HG03159 (cell line): Measurements from ENCODE around the gene ENO4.

Experiments
- ATAC-seq: cut with Tn5 transposase; IDR thresholded peaks from one replicate; pipeline ENCODE4 v1.9.1; 2021; ENCODE audit warnings: mild to moderate bottlenecking, moderate library complexity; ENCODE audit not compliant: unreplicated experiment

ENO4 gene

DNA sequence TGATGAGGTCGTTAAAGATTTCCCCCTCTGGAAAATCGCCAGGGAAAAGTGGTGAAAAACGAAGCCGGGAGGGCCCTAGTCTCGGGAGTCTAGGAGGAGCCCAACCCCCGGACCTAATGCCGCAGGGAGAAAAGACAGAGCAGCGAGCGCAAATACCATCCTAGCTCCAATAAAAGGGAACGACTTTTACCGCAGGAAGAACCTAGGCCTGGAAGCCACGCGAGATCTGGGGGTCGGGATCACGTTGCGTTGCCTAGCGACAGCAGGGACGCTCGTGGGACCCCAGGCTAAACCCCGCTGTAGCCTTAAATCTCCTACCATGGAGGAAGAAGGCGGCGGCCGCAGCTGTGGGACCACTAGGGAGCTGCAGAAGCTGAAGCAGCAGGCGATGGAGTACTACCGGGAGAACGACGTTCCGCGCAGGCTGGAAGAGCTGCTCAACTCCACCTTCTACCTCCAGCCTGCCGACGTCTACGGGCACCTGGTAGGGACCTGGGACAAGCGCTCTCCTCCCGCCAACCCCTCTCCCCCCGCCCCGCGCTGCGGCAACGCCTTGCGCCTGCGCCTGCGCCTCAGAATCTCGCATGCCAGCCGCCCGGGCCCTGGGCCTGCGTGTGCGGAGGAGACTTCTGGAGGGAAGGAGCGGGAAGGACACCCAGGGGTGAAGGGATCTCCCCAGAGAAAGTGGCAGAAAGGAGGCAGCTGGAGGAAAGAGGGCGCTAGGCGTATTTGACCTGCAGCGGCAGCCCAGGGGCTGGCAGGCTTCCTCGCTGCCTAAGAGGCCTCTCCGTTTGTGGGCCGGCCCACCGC is at the start of gene ENO4:
Gene ENO4 (plus strand): TSS at position 252 of the 810 bp plus-strand sequence. CDS start 68 bp downstream, at position 320.
- ATAC-seq = peak; percentile 46

DNA sequence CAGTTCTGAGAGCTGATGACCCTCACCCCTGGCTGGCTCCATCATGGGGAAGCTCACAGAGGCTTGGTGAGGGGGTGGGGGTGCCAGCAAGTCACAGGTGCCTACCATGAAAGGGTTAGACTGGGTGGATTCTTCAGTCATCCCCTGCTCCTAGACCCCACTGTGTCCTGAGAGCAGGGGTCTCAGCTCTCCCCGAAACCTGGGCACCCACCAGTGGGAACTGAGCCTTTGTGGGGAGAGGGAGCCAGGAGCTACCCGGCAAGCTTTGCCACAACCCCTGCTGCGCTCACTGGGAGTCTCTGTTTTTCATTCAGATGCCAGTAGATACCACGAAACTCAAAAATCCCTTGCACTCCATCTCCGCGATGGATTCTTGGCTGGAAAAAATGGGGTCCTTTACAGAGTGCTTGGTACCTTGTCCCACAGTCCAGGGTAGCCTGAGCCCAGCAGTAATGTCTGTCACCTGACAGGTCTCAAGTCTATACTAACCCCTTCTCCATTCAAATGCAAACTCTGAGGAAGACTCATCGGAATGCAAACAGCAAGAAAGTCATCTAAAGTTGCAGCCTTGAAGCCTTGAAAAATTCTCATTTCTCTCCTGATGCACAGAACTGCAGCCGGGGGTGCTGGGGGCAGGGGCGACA is 48.9 kb upstream of the ENO4 start:
- no peak for ATAC-seq

DNA sequence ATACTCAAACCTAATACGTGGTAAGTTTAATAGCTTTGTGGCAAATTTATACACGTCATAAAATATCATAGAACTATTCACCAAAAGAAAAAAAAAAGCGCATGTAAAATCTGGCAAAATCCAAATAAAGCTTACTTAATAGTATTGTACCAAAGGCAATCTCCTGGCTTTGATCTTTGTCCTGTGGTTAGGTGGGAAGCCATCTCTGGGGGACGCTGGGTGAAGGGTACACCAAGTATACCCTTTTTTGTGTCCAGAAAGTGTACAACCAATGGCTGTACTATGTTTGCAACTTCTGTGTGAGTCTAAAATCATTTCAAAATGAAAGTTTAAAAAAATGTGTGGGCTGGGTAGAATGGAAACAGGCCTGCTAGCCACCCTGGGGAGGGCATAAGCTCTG is 47.6 kb upstream of the ENO4 start:
- ATAC-seq = no peak

DNA sequence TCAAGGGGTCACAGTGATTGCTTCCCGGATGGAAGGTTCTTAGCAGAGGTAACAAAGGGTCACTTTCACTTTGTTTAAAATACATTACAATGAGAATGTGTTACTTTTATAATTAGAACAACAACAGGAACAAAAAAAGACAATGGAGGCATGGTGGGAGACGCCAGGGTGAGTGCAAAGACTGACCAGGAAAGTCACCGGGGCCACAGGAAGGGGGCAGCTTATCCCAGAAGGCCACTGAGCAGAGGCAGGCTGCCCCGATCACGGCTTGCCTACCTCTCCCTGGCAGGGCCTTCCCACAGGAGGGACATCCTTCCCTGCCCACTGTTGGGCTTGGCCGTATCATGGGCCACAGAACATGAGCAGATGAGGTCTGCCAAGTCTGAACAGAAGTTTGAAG is 46.8 kb upstream of the ENO4 start:
- ATAC-seq = no peak

DNA sequence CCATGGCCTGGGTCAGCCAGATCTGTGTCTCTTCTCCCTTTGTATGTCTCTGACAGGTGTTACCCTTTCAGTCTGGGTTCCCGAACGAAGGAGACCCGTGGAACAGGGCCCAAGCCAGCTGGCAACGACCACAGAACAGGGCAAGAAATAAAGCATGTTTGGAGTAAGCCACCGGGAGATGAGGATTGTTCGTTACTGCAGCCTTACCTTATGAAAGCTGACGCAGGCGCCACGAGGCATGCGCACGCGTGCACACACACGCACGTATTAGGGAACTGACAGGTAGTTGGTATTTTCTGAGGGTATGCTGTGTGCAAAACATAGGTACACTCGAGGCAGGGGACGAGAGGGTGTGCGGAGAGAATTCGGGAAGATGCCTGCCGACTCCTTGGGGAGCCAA is 46.4 kb upstream of the ENO4 start:
- ATAC-seq = no peak

DNA sequence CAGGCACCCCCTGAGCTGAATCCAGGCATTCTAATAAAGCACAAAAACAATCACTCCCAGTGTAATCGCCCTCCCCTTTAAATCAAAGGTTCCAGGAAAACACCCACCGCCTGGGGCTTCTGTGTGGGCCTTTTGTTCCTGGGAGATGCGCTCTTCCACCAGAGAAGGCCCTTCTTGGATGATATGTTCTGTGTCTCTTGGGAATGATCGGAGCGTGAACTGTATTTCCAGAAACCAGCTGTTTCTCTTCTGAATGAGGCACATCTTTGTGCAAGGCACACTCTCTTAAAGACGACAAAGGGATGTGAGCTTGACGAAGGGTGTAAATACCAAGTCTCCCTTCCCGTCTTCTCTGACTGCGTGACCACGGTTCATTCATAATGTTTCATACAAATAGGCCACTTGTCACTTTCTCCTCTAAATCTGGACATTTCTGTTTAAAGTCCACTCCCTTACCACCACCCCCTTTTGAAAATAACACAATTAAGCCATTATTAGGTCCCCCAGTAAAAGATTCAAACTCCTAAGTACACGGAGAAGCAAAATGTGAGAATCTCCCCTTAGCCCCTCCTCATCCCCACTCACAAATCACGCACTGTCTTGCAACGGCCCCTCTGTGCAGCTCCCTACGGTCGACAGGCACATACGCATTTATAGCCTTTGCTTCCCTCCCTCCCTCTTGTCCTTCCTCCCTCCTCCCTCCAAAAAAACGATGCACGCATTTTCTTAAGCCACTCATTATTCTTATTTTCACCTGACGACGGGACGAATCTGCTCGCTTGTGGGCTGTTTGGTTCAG is 45.6 kb upstream of the ENO4 start:
- no peak for ATAC-seq

DNA sequence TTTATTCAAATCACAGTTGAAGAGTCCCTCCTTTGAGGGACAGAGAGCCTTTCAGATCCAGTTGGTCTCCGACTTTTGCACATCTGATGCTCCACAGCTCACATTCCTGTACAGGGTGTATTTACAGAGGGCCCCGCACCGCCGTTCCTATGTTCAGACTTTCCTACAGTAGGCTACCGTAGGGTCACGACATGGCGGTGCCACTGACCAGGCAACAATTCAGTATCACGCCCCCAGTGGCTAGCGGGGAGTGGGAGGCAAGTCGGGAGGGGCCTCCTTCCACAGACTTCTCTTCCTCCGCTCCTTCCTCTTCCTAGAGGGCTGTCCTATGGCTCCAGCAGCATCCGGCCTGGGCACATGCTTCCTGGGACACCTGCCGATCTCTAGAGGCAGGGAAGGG is 40.6 kb upstream of the ENO4 start:
- no peak for ATAC-seq

GRCh38 chr10:116809483-116810119 is 39.7 kb upstream of the ENO4 start:
- ATAC-seq = no peak

DNA sequence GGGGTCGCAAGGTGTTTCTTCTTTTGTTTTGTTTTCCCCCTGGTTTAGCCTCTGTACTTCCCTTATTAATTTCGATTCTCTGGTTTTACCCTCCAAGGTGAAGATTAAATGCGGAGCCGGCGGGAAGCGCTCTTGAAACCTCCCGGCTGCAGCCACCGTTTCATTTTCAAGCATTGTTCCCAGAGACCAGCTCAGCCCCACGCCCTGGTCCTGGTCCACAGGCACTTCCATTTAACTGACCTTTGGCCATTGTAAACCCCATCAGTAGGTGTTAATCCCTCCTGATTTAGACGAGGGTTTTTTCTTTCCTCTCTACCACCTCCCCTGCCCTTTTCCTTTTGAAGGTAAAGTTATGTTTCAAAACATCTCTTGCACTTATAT is 39.2 kb upstream of the ENO4 start:
- no peak for ATAC-seq

DNA sequence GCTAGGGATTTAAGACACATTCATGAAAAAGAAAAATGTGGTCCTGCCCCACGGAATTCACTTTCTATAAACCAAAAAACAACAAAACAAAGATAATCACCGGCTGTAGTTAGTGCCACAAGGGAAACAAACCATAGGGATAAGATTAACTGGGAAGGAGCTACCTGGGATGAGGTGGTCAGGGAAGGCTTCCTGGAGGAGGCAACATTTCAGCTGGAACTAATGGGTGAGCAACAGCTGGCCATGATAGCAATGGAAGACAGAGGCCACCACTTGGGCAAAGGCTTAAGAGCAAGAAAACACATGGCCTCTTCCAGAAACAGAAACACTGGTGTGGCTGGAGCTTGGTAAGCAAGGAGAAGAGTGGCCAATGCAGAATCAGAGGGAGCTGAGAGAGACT is 38.4 kb upstream of the ENO4 start:
- no peak for ATAC-seq

DNA sequence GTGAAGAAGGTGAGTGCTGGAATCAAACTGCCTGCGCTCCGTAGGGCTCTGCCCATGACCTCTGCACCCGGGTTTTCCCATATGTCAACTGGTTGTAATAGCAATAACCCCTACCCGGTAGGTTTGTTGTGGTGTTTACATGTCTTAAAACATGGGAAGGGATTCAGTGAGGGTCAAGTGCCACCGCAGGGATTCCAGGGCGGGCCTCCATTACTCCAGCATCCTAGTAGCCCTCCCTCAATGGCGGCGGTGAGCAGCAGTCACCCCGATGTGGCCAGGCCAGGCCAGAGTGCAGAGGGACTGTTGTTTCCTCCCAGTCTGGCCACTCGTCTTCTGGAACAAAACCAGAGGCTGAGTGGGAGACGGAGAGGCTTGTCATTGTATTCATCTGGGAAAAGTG is 37.6 kb upstream of the ENO4 start:
- ATAC-seq = no peak

DNA sequence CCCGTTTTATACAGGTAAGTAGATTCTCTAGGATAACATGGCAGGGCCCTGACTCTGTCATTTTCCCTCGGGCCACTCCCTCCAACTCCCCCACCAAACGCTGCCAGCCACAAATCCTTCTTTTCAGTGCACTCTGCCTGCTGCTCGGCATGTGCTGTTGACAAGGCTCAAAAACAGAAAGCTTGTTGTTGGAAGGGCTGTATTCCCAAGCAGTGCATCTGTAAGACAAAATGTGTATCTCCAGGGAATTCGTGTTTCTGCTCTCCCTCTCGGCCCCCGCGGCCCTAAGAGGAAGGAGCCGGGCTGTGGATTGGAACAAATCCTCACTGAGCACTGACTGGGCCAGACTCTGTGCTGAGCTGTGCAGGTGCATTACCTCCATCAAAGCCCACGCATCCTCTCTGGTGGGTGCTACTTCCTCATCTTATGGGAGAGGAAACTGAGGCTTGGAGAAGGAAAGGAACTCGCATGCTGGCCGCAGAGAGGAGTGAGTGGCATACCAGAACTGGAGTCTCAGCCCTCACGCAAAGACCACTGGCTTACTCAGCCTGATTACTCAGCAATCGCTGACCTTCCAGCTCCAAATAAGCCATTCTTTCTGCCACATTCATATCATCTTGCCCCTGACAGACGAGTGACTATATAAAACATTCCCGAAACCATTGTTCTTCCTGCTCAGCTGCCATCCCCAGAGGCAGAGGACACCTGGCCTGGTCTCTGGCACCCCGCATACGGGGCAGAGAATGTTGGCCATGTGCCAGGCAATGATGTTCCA is 33.5 kb upstream of the ENO4 start:
- no peak for ATAC-seq

DNA sequence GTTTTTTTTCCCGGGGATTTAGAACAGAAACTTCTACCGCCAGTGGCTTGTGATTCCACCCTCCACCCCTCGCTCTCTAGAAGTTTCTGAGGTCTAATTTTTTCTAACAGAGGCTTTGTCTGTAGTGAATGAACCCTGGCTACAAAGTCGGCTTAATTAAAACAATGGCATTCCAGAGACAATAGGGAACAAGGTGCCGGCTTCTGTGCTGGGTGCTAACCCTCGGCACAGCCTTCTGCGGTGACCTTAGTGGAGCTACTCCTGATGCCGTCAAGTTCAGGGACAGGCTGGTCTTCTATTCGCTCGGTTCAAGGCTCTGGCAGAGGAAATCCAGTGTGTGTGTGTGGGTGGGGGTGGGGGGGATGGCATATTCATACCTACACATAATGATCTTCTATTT is 32.1 kb upstream of the ENO4 start:
- no peak for ATAC-seq

DNA sequence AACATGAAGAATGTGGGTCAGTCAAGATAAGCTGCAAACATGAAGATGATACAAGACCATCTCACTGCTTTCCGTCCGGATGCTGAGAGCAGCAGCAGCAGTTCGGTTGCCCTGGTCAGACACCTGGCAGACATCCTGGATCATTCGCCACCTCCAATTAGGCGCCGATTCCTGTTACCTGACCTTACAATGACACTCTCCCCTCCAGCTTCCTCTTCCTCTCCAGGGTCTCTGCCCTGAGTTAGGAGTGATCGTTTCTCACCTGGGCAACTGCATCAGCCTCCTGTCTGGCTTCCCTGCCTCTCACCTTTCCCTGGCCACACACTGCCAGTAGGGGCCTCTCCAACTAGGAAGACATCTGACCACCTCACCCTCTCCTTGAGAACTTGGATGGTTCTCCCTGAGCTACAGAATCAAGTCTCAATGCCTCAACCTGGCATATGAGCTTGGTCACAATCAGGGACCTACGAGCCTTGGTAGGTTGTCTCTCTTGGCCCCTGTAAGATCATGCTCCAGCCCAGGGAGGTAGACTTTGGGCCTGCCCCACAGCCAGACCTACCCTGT is 31.4 kb upstream of the ENO4 start:
- no peak for ATAC-seq

- ATAC-seq = no peak
Observed at GRCh38 chr10:116819999-116820677, 29.2 kb upstream of the ENO4 start.

GRCh38 chr10:116825901-116826300 is 23.4 kb upstream of the ENO4 start:
- ATAC-seq = no peak

GRCh38 chr10:116826803-116827202 is 22.5 kb upstream of the ENO4 start:
- no peak for ATAC-seq

- ATAC-seq = no peak
Observed at GRCh38 chr10:116827214-116827671, 22.1 kb upstream of the ENO4 start.

GRCh38 chr10:116828116-116828515 is 21.2 kb upstream of the ENO4 start:
- no peak for ATAC-seq

- ATAC-seq = no peak
Observed at GRCh38 chr10:116829711-116830110, 19.6 kb upstream of the ENO4 start.
